GM19455 (cell line): Measurements from ENCODE around the gene GOLGA8N.

Experiments
- ATAC-seq: cut with Tn5 transposase; IDR thresholded peaks from one replicate; pipeline ENCODE4 v1.9.1; 2021; ENCODE audit not compliant: unreplicated experiment

The GOLGA8N gene

DNA sequence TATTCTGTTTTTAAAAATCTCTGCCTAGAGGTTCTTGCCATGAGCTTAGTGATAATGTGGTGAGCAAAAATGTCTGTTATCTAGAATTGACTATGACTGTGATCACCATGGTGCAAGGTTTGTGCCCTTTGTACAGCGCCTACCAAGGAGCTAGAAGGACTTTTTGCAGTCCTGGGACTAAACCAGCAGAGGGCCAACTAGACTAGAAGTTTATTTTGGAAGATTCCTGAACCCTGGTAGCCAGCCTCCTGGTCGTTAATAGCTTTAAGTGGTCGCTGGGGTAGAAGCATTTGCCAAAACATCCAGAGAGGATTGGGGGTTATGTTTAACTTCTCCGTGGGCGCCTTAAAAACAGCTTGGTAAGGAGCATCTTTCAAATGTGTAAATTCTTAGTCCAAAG is 56.1 kb downstream of the GOLGA8N start:
- ATAC-seq: no peak

DNA sequence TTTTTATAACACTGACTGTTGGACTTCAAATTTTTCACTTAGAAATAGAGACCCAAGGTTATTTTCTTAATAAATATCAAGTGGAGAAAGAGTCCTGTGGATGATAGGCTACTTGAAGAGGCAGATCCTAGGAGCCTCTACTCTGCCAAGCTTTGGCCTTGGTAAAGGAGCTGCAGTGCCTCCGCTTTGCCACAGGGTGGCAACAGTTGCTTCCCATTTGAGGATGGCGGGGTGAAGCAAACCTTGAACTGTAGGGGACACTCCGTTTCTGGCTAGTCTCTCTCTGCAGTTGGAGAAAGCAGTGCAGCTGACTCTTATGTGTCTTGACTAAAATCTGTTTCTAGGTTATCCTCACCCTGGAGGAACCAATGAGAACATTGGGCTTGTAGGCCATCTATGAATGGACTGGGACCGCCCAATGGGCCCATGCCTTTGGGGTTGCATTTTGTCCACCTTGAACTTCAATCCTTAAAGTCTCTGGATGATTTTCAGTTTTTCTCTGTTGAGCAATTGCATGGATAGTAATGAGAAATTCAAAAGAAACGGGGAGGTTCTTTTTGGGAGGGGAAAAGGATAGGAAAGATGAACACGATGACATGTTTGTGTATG is 58.1 kb downstream of the GOLGA8N start:
- ATAC-seq: no peak

DNA sequence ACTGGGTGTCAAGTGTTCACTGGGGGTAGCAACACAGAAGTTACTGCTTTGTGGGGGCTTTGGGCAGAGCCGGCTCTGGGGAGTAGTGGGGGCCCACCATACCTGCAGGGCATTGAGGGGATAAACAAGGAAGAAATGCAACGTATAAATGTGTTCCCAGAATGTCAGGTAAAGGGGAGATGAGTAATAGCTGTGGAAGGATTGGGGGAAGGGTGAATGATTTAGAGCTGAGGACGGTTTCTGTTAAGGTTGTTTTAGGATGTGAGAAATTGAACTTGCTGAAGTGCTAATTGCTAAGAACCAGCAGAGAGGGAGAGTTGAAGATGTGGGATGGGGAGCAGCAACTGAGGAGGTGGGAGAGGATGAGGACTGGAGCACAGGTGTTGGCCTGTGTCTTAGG is 58.9 kb downstream of the GOLGA8N start:
- no peak for ATAC-seq

DNA sequence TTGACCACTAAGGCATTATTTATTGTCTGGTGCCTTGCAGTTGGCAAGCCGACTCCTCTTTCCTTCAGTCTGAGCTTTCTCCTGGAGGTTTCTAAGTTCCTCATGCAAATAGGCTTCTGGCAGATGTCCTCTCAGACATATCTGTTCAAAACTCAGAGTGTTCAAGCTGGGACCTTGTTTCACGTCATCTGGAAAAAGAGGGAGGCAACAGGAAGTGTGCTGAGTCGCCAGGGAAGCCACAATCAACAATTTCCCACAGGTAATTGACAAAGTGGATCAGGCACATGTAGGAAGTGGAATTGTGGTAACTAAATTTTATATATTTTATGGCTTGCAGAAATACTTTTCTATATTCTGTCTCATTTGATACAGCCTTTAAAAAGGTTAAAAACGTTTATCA is 62.8 kb downstream of the GOLGA8N start:
- no peak for ATAC-seq

DNA sequence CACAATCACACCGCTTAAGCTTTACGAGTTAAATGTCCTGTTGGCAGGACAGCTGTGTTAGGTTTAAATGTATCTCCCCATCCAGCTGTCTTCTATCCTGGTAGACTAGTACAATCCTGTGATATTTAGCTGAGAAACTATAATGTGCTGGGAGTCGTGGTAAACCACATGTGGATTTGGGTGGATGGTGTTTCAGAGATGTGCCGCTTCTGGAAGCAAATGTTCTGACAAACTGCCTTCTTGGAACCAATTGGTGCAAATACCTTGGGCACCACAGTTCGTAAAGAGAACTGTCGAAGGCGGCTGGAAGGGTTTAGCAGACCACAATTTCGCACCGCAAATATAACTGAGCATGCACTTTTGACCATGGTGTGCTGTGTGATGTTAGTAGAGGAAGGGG is 63.2 kb downstream of the GOLGA8N start:
- ATAC-seq: no peak
